Measurements from ENCODE around the gene SMNDC1. TPM values are rescaled to one million over a fixed set of nuclear protein-coding genes. Genes with fewer than 3 reads are reported as not detected.
A peak's percentile ranks its signal among the peaks of the same experiment; 100 is the strongest.

Gene SMNDC1
- 6.9 TPM for total RNA-seq

DNA sequence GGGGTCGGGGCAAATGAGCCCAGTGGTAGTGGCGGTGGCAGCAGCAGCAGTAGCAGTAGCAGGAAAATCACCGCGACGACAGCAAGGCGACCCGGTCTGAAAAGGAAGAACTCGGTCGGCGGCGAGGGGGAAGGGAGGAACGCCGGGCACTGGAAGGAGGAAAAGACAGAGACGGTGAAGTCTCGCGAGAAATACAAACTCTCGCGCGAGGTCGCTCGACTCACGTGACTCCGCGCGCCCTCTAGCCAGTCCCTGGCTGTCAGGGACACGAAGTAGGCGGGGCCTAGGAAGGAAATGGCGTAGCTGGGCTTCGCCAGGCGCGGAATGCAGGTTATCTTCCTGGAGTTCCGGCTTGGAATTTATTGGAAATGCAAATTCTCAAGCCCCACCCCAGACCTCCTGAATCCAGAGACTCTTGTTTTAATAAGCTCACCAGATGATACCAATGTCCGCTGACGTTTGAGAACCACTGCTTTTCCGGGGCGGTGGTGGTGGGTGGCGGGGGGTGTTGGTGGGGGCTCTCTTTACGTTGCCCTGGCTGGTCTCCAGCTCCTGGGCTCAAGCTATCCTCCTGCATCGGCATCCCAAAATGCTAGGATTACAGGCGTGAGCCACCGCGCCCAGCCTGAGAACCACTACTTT is at the start of gene SMNDC1:
SMNDC1 (minus strand) TSS at position 141 of the 642 bp plus-strand sequence. CDS start 1,333 bp downstream, outside the sequence.
- H3K4me3 ChIP-seq, result peak within 1 kb of the TSS; percentile 75 to 99
- intact Hi-C loops (cut with DNase I), result loop anchor here (2.0 to 10.0 kb wide), 5 partner anchors 78 to 420 kb away; partner anchors contain the start of genes DUSP5 and SMC3
- peaks cover 18 to 32% of the 10 kb centered on the region in 2 donors for H3K36me3 ChIP-seq
- H3K27me3 ChIP-seq, result no peaks in the 10 kb centered on the region
- H3K4me1 ChIP-seq, result peaks cover 5 to 36% of the 10 kb centered on the region in 2 donors
- peak; percentile 90 to 99 for DNase-seq (ENCODE audit: low spot score in 2 of 2)
- H3K27ac ChIP-seq, result peak within 1 kb of the TSS; percentile 95 to 96
- H3K9me3 ChIP-seq, result no peaks in the 10 kb centered on the region
- TF ChIP-seq, protein P1, sequence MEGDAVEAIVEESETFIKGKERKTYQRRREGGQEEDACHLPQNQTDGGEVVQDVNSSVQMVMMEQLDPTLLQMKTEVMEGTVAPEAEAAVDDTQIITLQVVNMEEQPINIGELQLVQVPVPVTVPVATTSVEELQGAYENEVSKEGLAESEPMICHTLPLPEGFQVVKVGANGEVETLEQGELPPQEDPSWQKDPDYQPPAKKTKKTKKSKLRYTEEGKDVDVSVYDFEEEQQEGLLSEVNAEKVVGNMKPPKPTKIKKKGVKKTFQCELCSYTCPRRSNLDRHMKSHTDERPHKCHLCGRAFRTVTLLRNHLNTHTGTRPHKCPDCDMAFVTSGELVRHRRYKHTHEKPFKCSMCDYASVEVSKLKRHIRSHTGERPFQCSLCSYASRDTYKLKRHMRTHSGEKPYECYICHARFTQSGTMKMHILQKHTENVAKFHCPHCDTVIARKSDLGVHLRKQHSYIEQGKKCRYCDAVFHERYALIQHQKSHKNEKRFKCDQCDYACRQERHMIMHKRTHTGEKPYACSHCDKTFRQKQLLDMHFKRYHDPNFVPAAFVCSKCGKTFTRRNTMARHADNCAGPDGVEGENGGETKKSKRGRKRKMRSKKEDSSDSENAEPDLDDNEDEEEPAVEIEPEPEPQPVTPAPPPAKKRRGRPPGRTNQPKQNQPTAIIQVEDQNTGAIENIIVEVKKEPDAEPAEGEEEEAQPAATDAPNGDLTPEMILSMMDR (IDR thresholded peaks at IDR 0.05), result no peak

DNA sequence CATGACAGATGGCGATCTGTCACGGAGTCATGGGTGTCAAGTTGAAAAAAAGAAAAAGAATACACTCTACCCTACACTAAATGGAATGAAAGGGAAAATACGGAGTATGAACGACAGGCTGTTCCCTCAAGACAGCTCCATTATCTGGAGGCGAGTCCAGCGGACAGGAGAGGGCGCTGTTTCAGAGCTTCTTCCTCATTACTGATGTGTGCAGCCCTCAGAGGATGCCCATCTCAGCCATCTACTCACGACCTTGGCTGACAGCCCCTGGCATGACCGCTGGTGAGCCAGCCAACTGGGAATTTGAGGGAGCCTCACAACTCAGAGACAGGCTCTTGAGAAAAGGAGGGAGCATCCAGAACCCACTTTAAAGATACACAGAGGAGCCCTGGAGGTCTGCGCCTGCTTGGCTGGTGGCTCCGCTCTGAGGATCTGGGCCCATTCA is 49.6 kb upstream of the SMNDC1 start:
- intact Hi-C loops (cut with DNase I), result no loop called here
- no peak overlapping the region for H3K27ac ChIP-seq

DNA sequence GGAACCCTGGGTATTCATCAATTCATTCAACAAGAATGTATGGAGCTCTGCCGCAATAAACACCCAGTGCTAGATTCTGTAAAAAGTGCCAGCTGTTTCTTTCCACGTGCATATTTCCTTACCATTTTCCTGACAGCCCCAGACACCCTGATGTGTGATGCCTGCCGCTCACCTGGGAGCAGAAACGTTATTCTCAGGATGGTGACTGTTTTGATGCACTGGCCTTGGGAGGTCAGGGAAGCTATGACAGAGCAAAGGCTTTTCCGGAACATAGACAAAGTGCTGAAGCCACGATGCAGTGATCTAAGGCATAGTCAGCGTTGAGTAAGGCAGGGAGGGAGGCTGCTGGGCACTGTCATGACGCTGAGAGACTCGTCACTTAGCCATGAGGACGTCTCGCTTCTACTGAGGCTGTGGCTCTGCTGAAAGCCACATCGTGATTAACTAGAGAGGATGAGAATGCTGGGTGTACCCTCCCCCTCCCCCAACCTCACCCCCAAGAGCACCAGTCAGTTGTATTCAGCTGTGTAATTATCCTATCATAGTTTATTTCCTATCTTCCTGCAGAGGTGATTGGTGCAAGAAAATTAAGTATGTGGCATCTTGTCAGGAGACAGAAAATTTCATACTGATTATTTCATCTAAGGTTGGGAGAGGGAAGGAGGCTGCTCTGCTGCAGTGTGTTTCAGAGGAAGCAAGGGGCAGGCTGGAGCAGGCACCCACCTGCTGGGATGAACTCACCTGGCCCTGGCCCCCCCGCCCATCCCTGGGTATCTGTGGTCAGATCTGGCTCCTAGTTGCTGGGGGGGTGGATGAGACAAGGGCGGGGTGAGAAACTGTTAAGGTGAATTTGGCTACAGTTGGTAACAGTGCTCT is 48.8 kb upstream of the SMNDC1 start:
- intact Hi-C loops (cut with DNase I), result no loop called here
- TF ChIP-seq, protein P1 (IDR thresholded peaks at IDR 0.05), result no peak
- no peak for DNase-seq (ENCODE audit: low spot score in 2 of 2)
- no peaks in the 10 kb centered on the region for H3K9me3 ChIP-seq
- H3K4me1 ChIP-seq, result peaks cover 0 to 3% of the 10 kb centered on the region in 2 donors
- H3K27me3 ChIP-seq, result no peaks in the 10 kb centered on the region
- H3K27ac ChIP-seq, result no peak overlapping the region
- no peaks in the 10 kb centered on the region for H3K36me3 ChIP-seq
- H3K4me3 ChIP-seq, result no peak overlapping the region

More for the DNA sequence above, 49.6 kb upstream of the SMNDC1 start:
- DNase-seq (ENCODE audit: low spot score in 2 of 2), result peak in 1 of 2 donors; percentile 85
- Histone ChIP-seq H3K4me1 (peaks cover 0 to 3% of the 10 kb centered on the region in 2 donors), H3K9me3 (no peaks in the 10 kb centered on the region), H3K27me3 (no peaks in the 10 kb centered on the region), H3K4me3 (no peak overlapping the region), H3K36me3 (no peaks in the 10 kb centered on the region)
- TF ChIP-seq, protein P1 (IDR thresholded peaks at IDR 0.05), result peak; percentile 33 to 54 (median 40)

DNA sequence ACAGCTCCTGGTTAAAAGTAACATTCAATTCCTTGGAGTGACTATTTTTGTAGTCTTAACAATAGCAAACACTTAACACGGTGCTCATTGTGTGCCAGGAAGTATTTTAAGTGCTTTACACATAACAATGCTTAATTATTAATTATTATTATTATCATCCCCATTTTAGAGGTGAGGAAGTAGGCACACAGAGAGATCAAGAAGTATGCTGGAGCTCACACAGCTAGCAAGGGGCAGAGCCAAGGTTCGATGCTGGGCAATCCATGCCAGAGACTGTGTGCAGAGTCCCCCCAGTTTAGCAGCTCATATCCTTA is 48.2 kb upstream of the SMNDC1 start:
- Histone ChIP-seq H3K4me3 (no peak overlapping the region), H3K36me3 (no peaks in the 10 kb centered on the region), H3K27me3 (no peaks in the 10 kb centered on the region), H3K4me1 (peaks cover 0 to 3% of the 10 kb centered on the region in 2 donors), H3K9me3 (no peaks in the 10 kb centered on the region), H3K27ac (no peak overlapping the region)
- DNase-seq (ENCODE audit: low spot score in 2 of 2), result no peak
- intact Hi-C loops (cut with DNase I), result no loop called here
- TF ChIP-seq, protein P1 (IDR thresholded peaks at IDR 0.05), result no peak

DNA sequence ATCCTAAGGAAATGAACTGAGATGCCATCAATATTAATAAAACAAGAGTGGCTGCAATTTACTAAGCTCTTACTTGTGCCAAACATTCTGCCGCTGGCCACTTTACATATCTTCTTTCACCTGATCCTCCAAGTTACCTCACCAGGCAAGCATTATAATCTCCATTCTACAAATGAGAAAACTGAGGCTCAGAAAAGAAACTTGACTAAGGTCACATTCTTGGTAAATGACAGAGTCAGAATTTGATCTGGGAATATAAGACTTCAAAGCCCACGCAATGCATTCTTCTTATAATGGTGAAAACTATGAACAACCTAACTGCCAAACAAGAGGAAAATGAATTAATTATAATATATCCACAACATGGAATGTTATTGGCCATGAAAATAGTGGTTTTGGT is 46.1 kb upstream of the SMNDC1 start:
- Histone ChIP-seq H3K4me1 (peaks cover 0 to 3% of the 10 kb centered on the region in 2 donors), H3K27me3 (no peaks in the 10 kb centered on the region), H3K36me3 (no peaks in the 10 kb centered on the region), H3K4me3 (no peak overlapping the region), H3K9me3 (no peaks in the 10 kb centered on the region), H3K27ac (no peak overlapping the region)
- TF ChIP-seq, protein P1 (IDR thresholded peaks at IDR 0.05), result no peak
- intact Hi-C loops (cut with DNase I), result no loop called here
- no peak for DNase-seq (ENCODE audit: low spot score in 2 of 2)

Data from ascending aorta (tissue), 2 donors.